Esophagus muscularis mucosa (tissue), 2 donors: ENCODE results near the gene COL5A1.

Experiments
- EP300 ChIP-seq: sonication (generic); formaldehyde crosslinking; IDR thresholded peaks from one replicate; pipeline ENCODE4 v1.6.1; 2017; ENCODE audit warnings: antibody characterized with exemption
- POLR2A ChIP-seq: fragments of 450-650 bp; IDR thresholded peaks from one replicate; pipeline ENCODE4 v1.6.1; 2017; ENCODE audit warnings: antibody characterized with exemption, moderate library complexity, mild to moderate bottlenecking, low read depth

- no peak for TF ChIP-seq EP300
- no peak for TF ChIP-seq POLR2A
Measured at GRCh38 chr9:134606951-134607731, 34.5 kb upstream of the COL5A1 start.
